GM10847 (cell line): ENCODE results near the gene OSBP.

Source experiments
- POLR2A ChIP-seq: IDR thresholded peaks from 2 replicates; pipeline ENCODE4 v1.6.1; 2011; ENCODE audit not compliant: insufficient read length; ENCODE audit errors: extremely low read depth

Gene OSBP

GRCh38 chr11:59614277-59615119, 1.1 kb downstream of the OSBP start:
- TF ChIP-seq POLR2A: no peak

GRCh38 chr11:59611570-59612565, 3.7 kb downstream of the OSBP start:
- no peak for TF ChIP-seq POLR2A

GRCh38 chr11:59610289-59610688, 5.3 kb downstream of the OSBP start:
- TF ChIP-seq POLR2A: no peak

- no peak for TF ChIP-seq POLR2A
Observed at GRCh38 chr11:59607703-59608454, 7.7 kb downstream of the OSBP start.

- no peak for TF ChIP-seq POLR2A
Observed at GRCh38 chr11:59602432-59602831, 13.1 kb downstream of the OSBP start.

- no peak for TF ChIP-seq POLR2A
Observed at GRCh38 chr11:59601788-59602187, 13.8 kb downstream of the OSBP start.

- no peak for TF ChIP-seq POLR2A
Observed at GRCh38 chr11:59600636-59601035, 14.9 kb downstream of the OSBP start.

- TF ChIP-seq POLR2A: no peak
Observed at GRCh38 chr11:59600234-59600633, 15.3 kb downstream of the OSBP start.

- no peak for TF ChIP-seq POLR2A
Observed at GRCh38 chr11:59598961-59599360, 16.6 kb downstream of the OSBP start.

GRCh38 chr11:59584294-59584693, 31.3 kb downstream of the OSBP start:
- TF ChIP-seq POLR2A: no peak

- TF ChIP-seq POLR2A: no peak
Observed at GRCh38 chr11:59582006-59582405, 33.6 kb downstream of the OSBP start.

- no peak for TF ChIP-seq POLR2A
Observed at GRCh38 chr11:59578369-59578768, 37.2 kb downstream of the OSBP start.

- no peak for TF ChIP-seq POLR2A
Observed at GRCh38 chr11:59575505-59575904, 40.1 kb downstream of the OSBP start.

- TF ChIP-seq POLR2A: no peak
Observed at GRCh38 chr11:59574932-59575502, 40.6 kb downstream of the OSBP start.

GRCh38 chr11:59574467-59574866, 41.1 kb downstream of the OSBP start:
- no peak for TF ChIP-seq POLR2A
